Body of pancreas (tissue), 4 donors: ENCODE measurements around the gene RASA4B.
A peak's percentile ranks its signal among the peaks of the same experiment; 100 is the strongest.

Experiments
- POLR2A ChIP-seq, 3 donors: fragments of 450-650 bp; IDR thresholded peaks; one replicate each; pipeline ENCODE4 v1.6.1; 2016; ENCODE audit warnings: antibody characterized with exemption in 3 of 3, mild to moderate bottlenecking in 2 of 3
- TF ChIP-seq, protein P1 (sequence below), 7 experiments: fragments of 450-650 bp in 4 of 7; fragments of 200-600 bp in 3 of 7; sonication (generic) in 3 of 7; IDR thresholded peaks; one replicate each; pipeline ENCODE4 v1.5.1; 2016 to 2019; ENCODE audit warnings: antibody characterized with exemption in 7 of 7

DNA sequence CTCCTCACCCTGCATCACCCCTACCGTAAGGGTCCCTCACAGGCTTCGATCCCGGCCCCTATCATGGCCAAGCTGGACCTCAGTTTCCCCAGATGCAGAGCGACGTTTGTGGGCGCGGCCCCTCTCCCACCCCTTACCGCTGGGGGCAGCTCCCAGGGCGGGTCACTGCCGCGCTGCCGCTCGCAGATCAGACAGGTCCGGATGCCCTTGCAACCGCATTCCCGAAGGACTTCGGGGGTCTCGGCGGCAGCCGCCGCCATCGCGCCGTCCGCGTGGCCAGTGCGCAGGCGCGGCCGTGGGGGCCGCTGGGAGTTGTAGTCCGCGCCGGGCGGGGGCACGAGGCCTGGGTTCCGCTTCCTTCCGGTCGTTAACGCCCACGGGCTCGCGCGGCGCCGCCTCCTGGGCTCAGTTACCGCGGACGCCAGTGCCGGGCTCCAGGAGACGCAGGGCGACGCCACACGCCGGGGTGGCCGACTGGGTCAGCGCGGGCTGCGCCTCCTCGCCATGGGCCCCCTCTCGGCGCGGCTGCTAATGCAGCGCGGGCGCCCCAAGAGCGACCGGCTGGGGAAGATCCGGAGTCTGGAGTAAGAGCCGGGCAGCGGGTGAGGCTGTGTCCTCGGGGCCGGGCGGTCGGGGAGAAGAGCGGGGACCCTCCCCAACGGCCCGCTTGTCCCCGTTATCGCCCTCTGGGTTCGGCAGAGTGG is 52.8 kb downstream of the RASA4B start, which contains the start of the genes ALKBH4 and LRWD1:
- TF ChIP-seq, protein P1, sequence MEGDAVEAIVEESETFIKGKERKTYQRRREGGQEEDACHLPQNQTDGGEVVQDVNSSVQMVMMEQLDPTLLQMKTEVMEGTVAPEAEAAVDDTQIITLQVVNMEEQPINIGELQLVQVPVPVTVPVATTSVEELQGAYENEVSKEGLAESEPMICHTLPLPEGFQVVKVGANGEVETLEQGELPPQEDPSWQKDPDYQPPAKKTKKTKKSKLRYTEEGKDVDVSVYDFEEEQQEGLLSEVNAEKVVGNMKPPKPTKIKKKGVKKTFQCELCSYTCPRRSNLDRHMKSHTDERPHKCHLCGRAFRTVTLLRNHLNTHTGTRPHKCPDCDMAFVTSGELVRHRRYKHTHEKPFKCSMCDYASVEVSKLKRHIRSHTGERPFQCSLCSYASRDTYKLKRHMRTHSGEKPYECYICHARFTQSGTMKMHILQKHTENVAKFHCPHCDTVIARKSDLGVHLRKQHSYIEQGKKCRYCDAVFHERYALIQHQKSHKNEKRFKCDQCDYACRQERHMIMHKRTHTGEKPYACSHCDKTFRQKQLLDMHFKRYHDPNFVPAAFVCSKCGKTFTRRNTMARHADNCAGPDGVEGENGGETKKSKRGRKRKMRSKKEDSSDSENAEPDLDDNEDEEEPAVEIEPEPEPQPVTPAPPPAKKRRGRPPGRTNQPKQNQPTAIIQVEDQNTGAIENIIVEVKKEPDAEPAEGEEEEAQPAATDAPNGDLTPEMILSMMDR (IDR thresholded peaks at IDR 0.05): peak in 5 of 7 experiments; percentile 7 to 44 (median 17)
- peak; percentile 59 to 76 (median 70) for TF ChIP-seq POLR2A (IDR thresholded peaks at IDR 0.05)
